NOMO-1 treated with dmso at 0.1 percent for 144 hours (cell line): ENCODE measurements around the gene CLNK.

Source experiments
- DNase-seq: peaks from one replicate; lab custom pipeline; 2025; ENCODE audit not compliant: unreplicated experiment; lab: John Stamatoyannopoulos, UW

CLNK gene

DNA sequence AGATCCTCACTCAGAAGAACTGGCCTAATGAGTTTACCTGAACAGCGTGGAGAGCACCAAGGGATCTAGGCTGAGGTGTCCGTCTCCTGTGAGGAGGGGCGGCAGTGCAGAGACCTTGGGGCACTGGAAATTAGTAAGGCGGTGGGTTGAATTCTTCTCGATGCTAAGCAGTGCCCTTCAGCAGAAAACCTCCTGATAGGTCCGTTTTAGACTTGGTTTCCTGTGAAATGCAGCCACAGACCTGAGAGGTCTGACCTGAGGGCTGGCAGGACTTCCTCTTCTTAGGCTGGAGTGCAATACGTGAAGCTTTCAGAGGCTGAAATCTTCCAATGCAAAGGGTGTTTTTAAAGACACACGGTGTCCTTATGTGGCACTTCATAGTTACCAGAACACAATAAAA lies at the start of gene CLNK:
Gene CLNK, minus strand, starts transcription at position 138 of the 400 bp plus-strand sequence. CDS start 16,899 bp downstream, outside the sequence.
- peak; percentile 53 for DNase-seq

DNA sequence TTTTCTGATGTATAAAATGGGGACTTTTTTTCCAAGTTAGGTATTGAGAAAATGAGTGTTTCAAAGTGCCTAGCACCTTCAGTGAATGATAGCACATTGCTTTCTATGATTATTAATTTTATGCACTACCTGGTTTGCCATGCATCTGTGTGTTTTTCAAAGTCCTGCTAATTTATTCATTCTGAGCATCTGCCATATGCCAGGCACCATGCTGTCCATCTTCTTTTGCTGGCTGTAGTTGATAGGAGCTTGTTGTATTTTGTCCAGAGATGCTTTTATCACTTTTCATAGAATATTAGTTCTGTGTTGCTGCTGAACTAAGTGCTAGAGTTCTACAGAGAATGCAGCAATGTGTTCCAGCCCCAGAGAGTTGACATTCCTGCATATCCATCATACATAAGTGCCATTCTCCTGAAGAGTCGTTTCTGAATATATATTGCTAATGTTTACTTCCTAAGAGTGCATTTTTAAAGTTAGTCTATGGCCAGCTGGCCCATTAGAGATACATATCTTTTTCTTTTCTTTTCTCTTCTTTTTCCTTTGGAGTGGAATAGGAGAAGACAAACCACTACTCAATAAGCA lies 49.0 kb upstream of the CLNK start:
- no peak for DNase-seq

GRCh38 chr4:10732914-10733415 lies 48.4 kb upstream of the CLNK start:
- no peak for DNase-seq

- no peak for DNase-seq
These were observed 47.8 kb upstream of the CLNK start for GRCh38 chr4:10732235-10732913.

DNA sequence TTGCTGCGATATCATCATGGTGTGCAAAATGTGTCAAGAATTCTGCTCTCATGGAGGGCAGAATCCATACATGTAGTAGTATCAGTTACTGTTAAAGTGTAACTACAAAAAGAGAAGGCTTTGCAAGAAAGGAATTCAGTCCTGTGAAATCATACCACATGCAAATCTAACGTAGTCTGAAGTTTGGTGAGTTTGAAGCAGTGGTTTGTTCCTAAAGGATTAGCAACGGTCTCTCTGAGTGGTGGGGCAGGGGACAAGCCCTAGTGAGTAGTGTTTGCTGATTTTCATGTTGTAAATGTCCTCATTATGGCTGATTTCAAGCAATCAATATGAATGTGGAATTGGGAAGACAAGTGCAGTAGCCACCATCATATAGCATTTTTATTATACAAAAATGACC lies 47.1 kb upstream of the CLNK start:
- no peak for DNase-seq

GRCh38 chr4:10731162-10731561 lies 46.6 kb upstream of the CLNK start:
- DNase-seq = no peak

DNA sequence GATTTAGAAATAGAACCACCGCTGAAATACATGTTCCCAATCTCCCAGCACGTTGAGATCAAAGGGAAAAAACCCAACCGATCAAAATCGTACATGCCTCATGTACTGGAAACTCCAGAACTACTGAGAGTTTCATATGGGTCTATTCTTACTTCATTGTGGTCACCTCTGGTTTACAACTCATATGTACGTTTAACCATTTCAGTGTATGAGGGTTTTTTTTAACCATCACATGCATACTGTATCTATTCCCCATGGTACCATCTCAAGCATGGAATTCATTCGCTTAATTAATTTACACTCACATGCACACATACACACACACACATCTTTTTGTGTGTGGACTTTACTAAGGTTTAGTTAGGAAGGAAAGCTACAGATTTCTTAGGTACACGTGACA lies 46.0 kb upstream of the CLNK start:
- no peak for DNase-seq

DNA sequence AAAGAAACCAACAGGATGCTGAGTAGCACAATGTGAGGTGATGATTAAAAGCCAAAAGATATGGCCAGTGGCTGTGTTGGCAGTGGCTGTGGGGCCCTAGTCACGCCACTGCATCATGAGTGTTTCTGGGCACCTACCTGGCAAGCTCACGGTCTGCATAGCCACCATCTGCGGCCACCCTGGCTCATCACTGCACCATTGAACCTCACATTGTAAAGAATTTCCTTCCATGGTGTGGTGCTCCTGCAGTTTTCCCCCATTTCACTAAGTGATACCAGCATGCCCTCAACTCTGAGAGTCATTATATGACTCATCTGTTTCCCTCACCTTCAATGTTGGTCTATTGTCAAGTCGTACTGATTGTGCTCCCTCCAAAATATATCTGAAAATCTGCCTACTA lies 45.5 kb upstream of the CLNK start:
- no peak for DNase-seq

- DNase-seq = no peak
These were observed 44.8 kb upstream of the CLNK start for GRCh38 chr4:10729366-10729765.

DNA sequence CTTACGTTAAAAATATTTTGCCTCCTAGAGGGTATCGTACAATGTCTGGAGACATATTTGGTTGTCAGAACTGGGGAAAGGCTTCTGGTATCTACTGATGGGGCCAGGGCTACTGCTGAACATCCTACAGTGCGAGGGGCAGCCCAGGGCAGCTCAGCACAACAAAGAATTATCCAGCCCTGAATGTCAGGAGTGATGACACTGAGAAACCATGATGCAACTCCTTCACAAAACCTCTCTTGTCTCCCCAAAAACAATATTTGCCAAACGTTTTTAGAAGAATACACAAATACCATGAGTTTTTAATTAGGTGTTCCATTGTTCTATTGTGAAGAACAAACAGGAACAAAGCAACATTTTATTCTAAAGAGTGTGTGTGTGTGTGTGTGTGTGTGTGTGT lies 43.4 kb upstream of the CLNK start:
- no peak for DNase-seq

- no peak for DNase-seq
These were observed 42.7 kb upstream of the CLNK start for GRCh38 chr4:10727140-10727880.

- DNase-seq = no peak
These were observed 38.4 kb upstream of the CLNK start for GRCh38 chr4:10722957-10723356.

DNA sequence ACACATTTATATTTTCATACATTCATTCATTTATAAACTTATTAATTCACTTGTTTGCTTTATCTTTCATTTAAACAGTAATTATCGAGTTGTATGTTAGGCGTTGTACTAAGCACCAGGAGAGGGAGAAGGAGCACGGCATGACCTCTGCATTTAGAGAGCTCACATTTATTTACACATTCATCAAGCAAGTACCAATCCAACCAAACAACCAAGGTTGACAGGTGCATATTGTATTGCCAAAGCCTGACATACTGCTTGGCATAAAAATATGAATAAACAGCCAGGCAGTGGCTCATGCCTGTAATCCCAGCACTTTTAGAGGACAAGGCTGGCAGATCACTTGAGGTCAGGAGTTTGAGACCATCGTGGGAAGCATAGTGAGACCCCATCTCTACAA lies 37.0 kb upstream of the CLNK start:
- no peak for DNase-seq

DNA sequence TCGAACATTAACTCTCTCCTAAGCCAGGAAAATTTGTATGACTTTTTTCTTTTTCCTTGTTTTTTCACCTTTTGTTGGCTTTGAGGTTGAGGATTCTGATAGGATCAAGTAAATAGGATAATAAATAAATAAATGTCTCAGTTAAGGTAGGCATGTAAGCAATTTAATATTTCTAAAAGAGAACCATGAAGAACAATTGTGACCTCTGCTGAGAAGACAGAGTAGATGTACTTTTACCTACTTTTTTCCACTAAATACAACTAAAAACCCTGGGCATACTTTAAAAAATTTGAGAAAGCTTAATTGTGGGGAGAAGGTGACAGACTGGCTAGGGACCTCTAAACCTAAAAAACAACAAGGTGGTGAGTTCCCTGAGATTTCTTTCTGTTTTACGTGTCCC lies 31.6 kb upstream of the CLNK start:
- no peak for DNase-seq

- no peak for DNase-seq
These were observed 31.1 kb upstream of the CLNK start for GRCh38 chr4:10715696-10716095.

- no peak for DNase-seq
These were observed 30.6 kb upstream of the CLNK start for GRCh38 chr4:10715135-10715534.

DNA sequence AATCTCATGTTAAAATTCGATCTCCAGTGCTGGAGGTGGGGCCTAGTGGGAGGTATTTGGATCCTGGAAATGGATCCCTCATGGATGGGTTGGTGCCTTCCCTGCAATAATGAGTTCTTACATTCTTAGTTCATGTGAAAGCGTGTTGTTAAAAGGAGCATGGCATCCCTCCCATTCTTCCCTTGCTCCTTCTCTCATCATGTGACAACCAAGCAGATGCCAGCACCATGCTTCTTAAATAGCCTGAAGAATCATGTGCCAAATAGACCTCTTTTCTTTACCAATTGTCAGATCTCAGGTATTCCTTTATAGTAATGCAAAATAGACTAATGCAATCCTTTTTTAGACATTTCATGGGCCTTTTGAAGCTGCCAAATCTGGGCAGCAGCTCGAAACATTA lies 29.0 kb upstream of the CLNK start:
- no peak for DNase-seq

DNA sequence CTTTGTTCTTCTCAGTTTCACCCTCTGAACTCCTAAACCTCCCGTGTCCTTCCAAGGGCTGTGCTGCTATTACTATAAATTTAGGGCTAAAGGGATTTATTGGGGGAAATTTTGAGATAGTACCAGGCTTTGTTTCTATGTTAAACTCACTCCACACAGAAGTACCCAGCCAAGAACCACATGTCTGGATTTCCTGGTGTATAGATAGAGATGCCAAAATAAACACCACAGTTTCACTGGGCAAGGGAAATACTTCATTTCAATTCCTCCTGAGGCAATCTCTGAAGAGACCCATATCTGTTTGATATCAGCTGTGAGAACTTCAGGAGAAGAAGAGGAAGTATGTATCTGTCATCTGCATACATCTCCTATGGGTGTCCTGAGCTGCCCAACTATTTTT lies 21.7 kb upstream of the CLNK start:
- DNase-seq = no peak

- DNase-seq = peak; percentile 34
These were observed 19.9 kb upstream of the CLNK start for GRCh38 chr4:10704430-10704810.

DNA sequence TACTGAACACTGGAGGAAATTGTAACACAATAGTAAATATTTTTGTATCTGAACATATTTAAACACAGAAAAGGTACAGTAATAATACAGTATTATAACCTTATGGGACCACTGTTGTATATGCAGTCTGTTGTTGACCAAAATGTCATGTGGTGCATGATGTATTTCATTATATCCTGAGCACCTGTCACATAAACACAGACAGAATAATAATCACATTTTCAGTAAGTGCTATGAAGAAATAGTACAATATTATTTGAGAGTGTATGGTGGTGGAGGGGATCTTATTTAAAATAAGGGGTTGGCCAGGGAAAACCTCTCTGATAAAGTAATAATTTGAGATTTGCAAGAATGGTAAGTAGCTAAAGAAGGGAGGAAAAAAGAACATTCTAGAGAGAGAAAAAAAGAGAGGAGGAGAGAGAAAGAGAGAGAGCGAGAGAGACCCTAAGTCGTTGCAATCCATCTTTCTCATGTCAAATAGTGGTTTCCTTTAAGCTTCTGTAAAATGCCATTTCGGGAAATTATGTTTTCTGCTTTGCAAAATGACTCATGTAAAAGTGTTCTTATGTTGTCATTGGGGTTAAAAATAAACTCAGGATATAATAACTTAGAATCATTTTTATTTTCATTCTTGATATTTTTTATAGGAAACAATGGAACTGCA lies 19.3 kb upstream of the CLNK start:
- peak; percentile 60 for DNase-seq

- DNase-seq = no peak
These were observed 18.6 kb upstream of the CLNK start for GRCh38 chr4:10703156-10703555.
